Measurements from ENCODE around the gene PLPPR3. TPM values are rescaled to one million over a fixed set of nuclear protein-coding genes. Genes with fewer than 3 reads are reported as not detected.

PLPPR3 gene
- total RNA-seq, 4 donors from 2014 or later: not detected

GRCh38 chr19:813219-814151 lies 8.3 kb downstream of the PLPPR3 start:
- WGBS, 2 donors: 68 to 91% methylated on average over 5 to 27 of the region's 87 CpGs
- H3K36me3 ChIP-seq: peaks cover 26 to 56% (median 38%) of the 10 kb centered on the region in 3 donors

DNA sequence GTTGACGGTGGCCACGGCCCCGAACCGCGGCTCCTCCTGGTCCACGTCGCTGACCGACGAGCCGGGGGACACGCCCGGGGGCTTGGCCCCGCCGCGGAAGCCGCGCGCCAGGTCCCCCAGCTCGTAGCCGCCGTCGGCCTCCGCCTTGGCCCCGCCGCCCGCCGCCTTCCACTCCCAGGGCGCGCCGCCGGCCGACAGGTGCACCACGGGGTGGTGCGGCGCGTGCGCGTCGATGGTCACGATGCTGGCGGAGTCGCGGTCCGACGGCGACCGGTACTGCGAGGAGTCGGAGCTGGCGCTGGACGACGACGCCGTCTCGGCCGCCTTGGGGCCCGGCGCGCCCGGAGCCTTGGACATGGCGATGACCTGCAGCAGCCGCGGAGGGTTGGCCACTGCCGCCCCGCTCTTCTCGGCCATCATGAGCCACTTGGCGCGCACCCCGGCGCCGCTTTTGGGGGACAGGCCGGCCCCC lies 9.0 kb downstream of the PLPPR3 start:
- no peaks in the 10 kb centered on the region for H3K27me3 ChIP-seq
- no peak for DNase-seq
- peaks cover 32 to 63% (median 45%) of the 10 kb centered on the region in 3 donors for H3K36me3 ChIP-seq
- intact Hi-C loops (cut with DNase I): no loop called here
- no peaks in the 10 kb centered on the region for H3K9me3 ChIP-seq
- no peak overlapping the region for H3K4me3 ChIP-seq
- no peaks in the 10 kb centered on the region for H3K4me1 ChIP-seq
- WGBS, 2 donors: 95% methylated on average over 20 of the region's 72 CpGs; no CpG with 5 or more reads in 1 of the 2 donors
- TF ChIP-seq, protein P1, sequence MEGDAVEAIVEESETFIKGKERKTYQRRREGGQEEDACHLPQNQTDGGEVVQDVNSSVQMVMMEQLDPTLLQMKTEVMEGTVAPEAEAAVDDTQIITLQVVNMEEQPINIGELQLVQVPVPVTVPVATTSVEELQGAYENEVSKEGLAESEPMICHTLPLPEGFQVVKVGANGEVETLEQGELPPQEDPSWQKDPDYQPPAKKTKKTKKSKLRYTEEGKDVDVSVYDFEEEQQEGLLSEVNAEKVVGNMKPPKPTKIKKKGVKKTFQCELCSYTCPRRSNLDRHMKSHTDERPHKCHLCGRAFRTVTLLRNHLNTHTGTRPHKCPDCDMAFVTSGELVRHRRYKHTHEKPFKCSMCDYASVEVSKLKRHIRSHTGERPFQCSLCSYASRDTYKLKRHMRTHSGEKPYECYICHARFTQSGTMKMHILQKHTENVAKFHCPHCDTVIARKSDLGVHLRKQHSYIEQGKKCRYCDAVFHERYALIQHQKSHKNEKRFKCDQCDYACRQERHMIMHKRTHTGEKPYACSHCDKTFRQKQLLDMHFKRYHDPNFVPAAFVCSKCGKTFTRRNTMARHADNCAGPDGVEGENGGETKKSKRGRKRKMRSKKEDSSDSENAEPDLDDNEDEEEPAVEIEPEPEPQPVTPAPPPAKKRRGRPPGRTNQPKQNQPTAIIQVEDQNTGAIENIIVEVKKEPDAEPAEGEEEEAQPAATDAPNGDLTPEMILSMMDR (IDR thresholded peaks at IDR 0.05): no peak
- no peak for TF ChIP-seq POLR2A (IDR thresholded peaks at IDR 0.05)
- H3K27ac ChIP-seq: no peak overlapping the region

More at GRCh38 chr19:813219-814151, 8.3 kb downstream of the PLPPR3 start:
- intact Hi-C loops (cut with DNase I): no loop called here
- Histone ChIP-seq H3K4me3 (no peak overlapping the region), H3K4me1 (no peaks in the 10 kb centered on the region), H3K27ac (no peak overlapping the region), H3K27me3 (no peaks in the 10 kb centered on the region), H3K9me3 (no peaks in the 10 kb centered on the region)
- DNase-seq: no peak
- TF ChIP-seq, protein P1 (IDR thresholded peaks at IDR 0.05): no peak
- no peak for TF ChIP-seq POLR2A (IDR thresholded peaks at IDR 0.05)

DNA sequence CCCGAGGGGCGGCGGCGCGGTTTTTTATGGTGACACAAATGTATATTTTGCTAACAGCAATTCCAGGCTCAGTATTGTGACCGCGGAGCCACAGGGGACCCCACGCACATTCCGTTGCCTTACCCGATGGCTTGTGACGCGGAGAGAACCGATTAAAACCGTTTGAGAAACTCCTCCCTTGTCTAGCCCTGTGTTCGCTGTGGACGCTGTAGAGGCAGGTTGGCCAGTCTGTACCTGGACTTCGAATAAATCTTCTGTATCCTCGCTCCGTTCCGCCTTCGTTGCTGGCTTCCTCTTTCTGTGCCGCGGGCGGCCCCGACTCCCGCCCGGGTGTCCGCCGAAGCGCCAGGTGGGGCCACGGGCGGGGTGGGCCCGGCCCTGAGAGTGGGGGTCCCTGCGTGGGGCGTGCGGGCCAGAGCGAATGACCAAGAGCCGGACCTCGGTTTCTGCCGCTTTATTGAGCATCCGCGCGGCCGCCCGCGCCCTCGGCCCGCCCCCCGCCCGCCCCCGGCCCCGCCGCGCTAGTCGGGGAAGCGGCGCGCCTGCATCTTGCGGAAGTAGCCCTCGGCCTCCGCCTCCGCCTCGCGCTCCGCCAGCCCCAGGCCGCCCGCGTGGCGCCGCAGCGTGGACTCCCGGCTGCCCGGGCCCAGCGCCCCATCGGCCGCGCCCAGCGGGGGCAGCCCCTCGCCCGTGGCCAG lies 9.6 kb downstream of the PLPPR3 start:
- H3K4me1 ChIP-seq: peaks cover 0 to 1% (median 0%) of the 10 kb centered on the region in 3 donors
- DNase-seq: no peak
- peaks cover 33 to 69% (median 51%) of the 10 kb centered on the region in 3 donors for H3K36me3 ChIP-seq
- WGBS, 2 donors: 83 to 87% methylated on average over 15 to 17 of the region's 80 CpGs
- no peak overlapping the region for H3K4me3 ChIP-seq
- intact Hi-C loops (cut with DNase I): no loop called here
- TF ChIP-seq, protein P1 (IDR thresholded peaks at IDR 0.05): no peak
- TF ChIP-seq POLR2A (IDR thresholded peaks at IDR 0.05): no peak
- no peak overlapping the region for H3K27ac ChIP-seq
- H3K27me3 ChIP-seq: no peaks in the 10 kb centered on the region
- no peaks in the 10 kb centered on the region for H3K9me3 ChIP-seq

- TF ChIP-seq, protein P1 (IDR thresholded peaks at IDR 0.05): no peak
- no peak for TF ChIP-seq POLR2A (IDR thresholded peaks at IDR 0.05)
- DNase-seq: no peak
- Histone ChIP-seq H3K36me3 (peaks cover 39 to 75% (median 57%) of the 10 kb centered on the region in 3 donors), H3K27ac (no peak overlapping the region), H3K4me1 (peaks cover 0 to 7% (median 0%) of the 10 kb centered on the region in 3 donors), H3K27me3 (no peaks in the 10 kb centered on the region), H3K9me3 (no peaks in the 10 kb centered on the region), H3K4me3 (no peak overlapping the region)
- WGBS, 2 donors: 84 to 85% methylated on average over 15 to 20 of the region's 20 CpGs
- intact Hi-C loops (cut with DNase I): no loop called here
Measured at GRCh38 chr19:811506-812048, 10.2 kb downstream of the PLPPR3 start.

All from esophagus squamous epithelium (tissue), 5 donors.